GM23338 (cell line): ENCODE data around the gene VPS41.

Source experiments
- CREB1 ChIP-seq: fragments of 250-450 bp; sonication (Bioruptor Pico); IDR thresholded peaks from 2 replicates; pipeline ENCODE4 v1.5.0; 2020; ENCODE audit warnings: low read depth, mild to moderate bottlenecking, moderate library complexity
- EZH2 ChIP-seq: fragments of 200-600 bp; sonication (generic); IDR thresholded peaks from one replicate; pipeline ENCODE4 v1.8.0; 2017; ENCODE audit warnings: antibody characterized with exemption, mild to moderate bottlenecking, low read depth; ENCODE audit not compliant: unreplicated experiment
- EZH2phosphoT487 ChIP-seq: fragments of 200-600 bp; sonication (generic); IDR thresholded peaks from one replicate; pipeline ENCODE4 v1.8.1; 2018; ENCODE audit warnings: antibody characterized with exemption; ENCODE audit not compliant: unreplicated experiment
- JUNB ChIP-seq: IDR thresholded peaks from one replicate; pipeline ENCODE4 v1.6.1; 2016; ENCODE audit warnings: antibody characterized with exemption; ENCODE audit not compliant: unreplicated experiment
- POLR2AphosphoS5 ChIP-seq: IDR thresholded peaks from 2 replicates; pipeline ENCODE4 v1.6.1; 2016; ENCODE audit warnings: antibody characterized with exemption, low read depth
- STAT1 ChIP-seq: IDR thresholded peaks from one replicate; pipeline ENCODE4 v1.6.1; 2016; ENCODE audit warnings: antibody characterized with exemption; ENCODE audit not compliant: unreplicated experiment
- ZNF114 ChIP-seq: fragments of 250-450 bp; sonication (Bioruptor Pico); IDR thresholded peaks from 2 replicates; pipeline ENCODE4 v1.5.0; 2020; ENCODE audit warnings: mild to moderate bottlenecking, moderate library complexity
- ZNF331 ChIP-seq: fragments of 250-450 bp; sonication (Bioruptor Pico); IDR thresholded peaks from 2 replicates; pipeline ENCODE4 v1.5.0; 2020; ENCODE audit warnings: low read depth, mild to moderate bottlenecking, moderate library complexity
- TF ChIP-seq, protein P1 (sequence below), 2 experiments: fragments of 200-600 bp in 1 of 2; sonication (generic) in 1 of 2; conservative IDR thresholded peaks; 2 replicates each; pipeline versions ENCODE4 v1.5.1 to v1.6.1; 2016 to 2017; ENCODE audit warnings: antibody characterized with exemption in 2 of 2, low read depth in 2 of 2, mild to moderate bottlenecking in 2 of 2, moderate library complexity in 1 of 2
- TF ChIP-seq, protein P2 (sequence below): IDR thresholded peaks from one replicate; pipeline ENCODE4 v1.6.1; 2018; ENCODE audit warnings: antibody characterized with exemption; ENCODE audit not compliant: unreplicated experiment
- TF ChIP-seq, protein P3 (sequence below): IDR thresholded peaks from 2 replicates; pipeline ENCODE4 v1.6.1; 2016; ENCODE audit warnings: antibody characterized with exemption

DNA sequence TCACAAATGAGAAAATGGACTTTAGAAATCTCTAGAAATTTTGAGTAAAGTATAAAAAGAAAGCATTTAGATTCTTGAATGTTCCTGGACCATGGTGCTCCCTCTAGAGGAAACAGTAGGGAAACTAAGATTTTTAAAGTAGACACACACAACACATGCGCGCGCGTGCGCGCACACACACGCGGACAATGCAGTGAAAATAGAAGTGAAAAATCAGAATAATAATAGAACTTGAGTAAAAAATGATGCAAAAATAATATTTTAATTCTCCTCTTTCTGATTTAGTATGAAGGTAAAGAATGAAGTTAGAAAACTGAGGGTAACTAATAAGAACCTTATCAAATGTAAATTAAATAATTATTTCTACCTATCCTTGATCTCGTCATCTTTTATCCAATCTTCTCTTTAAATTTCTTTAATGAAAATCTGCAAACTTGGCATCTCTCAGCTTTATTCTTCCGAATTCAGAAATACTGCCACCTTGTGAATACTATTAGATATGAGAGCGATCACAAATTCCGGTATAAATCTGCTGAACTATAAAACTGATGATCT lies 160.9 kb downstream of the VPS41 start:
- TF ChIP-seq EZH2 (no peak), CREB1 (no peak), JUNB (no peak), EZH2phosphoT487 (no peak), POLR2AphosphoS5 (no peak), ZNF114 (CRISPR knock-in tag) (no peak), ZNF331 (no peak), STAT1 (no peak)
- TF ChIP-seq, protein P1, sequence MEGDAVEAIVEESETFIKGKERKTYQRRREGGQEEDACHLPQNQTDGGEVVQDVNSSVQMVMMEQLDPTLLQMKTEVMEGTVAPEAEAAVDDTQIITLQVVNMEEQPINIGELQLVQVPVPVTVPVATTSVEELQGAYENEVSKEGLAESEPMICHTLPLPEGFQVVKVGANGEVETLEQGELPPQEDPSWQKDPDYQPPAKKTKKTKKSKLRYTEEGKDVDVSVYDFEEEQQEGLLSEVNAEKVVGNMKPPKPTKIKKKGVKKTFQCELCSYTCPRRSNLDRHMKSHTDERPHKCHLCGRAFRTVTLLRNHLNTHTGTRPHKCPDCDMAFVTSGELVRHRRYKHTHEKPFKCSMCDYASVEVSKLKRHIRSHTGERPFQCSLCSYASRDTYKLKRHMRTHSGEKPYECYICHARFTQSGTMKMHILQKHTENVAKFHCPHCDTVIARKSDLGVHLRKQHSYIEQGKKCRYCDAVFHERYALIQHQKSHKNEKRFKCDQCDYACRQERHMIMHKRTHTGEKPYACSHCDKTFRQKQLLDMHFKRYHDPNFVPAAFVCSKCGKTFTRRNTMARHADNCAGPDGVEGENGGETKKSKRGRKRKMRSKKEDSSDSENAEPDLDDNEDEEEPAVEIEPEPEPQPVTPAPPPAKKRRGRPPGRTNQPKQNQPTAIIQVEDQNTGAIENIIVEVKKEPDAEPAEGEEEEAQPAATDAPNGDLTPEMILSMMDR (conservative IDR thresholded peaks at IDR 0.05; ENCODE audit: low read depth in 2 of 2): peak; percentile 33 to 61
- TF ChIP-seq, protein P2, sequence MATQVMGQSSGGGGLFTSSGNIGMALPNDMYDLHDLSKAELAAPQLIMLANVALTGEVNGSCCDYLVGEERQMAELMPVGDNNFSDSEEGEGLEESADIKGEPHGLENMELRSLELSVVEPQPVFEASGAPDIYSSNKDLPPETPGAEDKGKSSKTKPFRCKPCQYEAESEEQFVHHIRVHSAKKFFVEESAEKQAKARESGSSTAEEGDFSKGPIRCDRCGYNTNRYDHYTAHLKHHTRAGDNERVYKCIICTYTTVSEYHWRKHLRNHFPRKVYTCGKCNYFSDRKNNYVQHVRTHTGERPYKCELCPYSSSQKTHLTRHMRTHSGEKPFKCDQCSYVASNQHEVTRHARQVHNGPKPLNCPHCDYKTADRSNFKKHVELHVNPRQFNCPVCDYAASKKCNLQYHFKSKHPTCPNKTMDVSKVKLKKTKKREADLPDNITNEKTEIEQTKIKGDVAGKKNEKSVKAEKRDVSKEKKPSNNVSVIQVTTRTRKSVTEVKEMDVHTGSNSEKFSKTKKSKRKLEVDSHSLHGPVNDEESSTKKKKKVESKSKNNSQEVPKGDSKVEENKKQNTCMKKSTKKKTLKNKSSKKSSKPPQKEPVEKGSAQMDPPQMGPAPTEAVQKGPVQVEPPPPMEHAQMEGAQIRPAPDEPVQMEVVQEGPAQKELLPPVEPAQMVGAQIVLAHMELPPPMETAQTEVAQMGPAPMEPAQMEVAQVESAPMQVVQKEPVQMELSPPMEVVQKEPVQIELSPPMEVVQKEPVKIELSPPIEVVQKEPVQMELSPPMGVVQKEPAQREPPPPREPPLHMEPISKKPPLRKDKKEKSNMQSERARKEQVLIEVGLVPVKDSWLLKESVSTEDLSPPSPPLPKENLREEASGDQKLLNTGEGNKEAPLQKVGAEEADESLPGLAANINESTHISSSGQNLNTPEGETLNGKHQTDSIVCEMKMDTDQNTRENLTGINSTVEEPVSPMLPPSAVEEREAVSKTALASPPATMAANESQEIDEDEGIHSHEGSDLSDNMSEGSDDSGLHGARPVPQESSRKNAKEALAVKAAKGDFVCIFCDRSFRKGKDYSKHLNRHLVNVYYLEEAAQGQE: no peak
- TF ChIP-seq, protein P3, sequence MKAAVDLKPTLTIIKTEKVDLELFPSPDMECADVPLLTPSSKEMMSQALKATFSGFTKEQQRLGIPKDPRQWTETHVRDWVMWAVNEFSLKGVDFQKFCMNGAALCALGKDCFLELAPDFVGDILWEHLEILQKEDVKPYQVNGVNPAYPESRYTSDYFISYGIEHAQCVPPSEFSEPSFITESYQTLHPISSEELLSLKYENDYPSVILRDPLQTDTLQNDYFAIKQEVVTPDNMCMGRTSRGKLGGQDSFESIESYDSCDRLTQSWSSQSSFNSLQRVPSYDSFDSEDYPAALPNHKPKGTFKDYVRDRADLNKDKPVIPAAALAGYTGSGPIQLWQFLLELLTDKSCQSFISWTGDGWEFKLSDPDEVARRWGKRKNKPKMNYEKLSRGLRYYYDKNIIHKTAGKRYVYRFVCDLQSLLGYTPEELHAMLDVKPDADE: no peak
